ENCODE data around the gene ZNF746. TPM values are rescaled to one million over a fixed set of nuclear protein-coding genes. Genes with fewer than 3 reads are reported as not detected.
"Not testable (repeated sequence)": the region's sequence is repeated elsewhere in the genome, so short reads cannot be mapped to it uniquely, and the experiment has no call there.

Gene ZNF746
- total RNA-seq, 2 experiments from 2014 or later = 22.1 to 23.9 TPM

GRCh38 chr7:149446026-149446425 is 51.6 kb downstream of the ZNF746 start:
- DNase-seq; H3K4me3 Mint-ChIP-seq; H3K4me1 Mint-ChIP-seq; H3K9me3 Mint-ChIP-seq (ENCODE audit: low read depth); H3K27me3 Mint-ChIP-seq; ATAC-seq; CTCF ChIA-PET; H3K27ac Mint-ChIP-seq: not testable (repeated sequence)
- H3K36me3 Mint-ChIP-seq = peaks cover 25% of the 10 kb centered on the region

DNA sequence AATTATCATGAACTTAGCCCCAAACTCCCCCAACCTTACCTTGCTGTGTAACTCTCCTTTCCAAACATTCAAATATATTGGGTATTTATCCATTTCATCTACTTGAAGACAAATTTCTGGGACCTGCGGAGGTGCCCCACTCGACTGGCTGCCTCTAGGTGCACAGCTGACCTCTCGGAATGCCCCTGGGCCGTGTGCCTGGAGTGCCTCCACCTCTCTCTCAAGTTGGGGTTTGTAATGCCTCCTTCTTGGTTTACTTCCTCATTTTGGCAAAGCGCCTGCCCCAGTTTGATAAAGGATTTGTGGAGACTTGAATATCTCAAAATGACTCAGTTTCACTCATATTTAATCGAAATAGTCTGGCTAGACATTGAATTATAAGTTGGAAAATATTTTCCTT is 53.3 kb downstream of the ZNF746 start:
- peaks cover 20% of the 10 kb centered on the region for H3K36me3 Mint-ChIP-seq
- DNase-seq (no peak), ATAC-seq (no peak)
- CTCF ChIA-PET = interaction anchor here (0.6 kb wide), 1 partner anchor 15 kb away, joined by 3 read pairs; no protein-coding TSS in a partner anchor
- H3K4me1 Mint-ChIP-seq = peaks cover 15% of the 10 kb centered on the region
- H3K27me3 Mint-ChIP-seq = no peaks in the 10 kb centered on the region
- H3K27ac Mint-ChIP-seq = no peak overlapping the region
- H3K9me3 Mint-ChIP-seq (ENCODE audit: low read depth) = no peaks in the 10 kb centered on the region
- no peak overlapping the region for H3K4me3 Mint-ChIP-seq

- Mint-ChIP-seq H3K9me3 (ENCODE audit: low read depth) (no peaks in the 10 kb centered on the region), H3K4me3 (no peak overlapping the region), H3K27me3 (no peaks in the 10 kb centered on the region), H3K36me3 (peaks cover 23% of the 10 kb centered on the region), H3K4me1 (peaks cover 20% of the 10 kb centered on the region), H3K27ac (no peak overlapping the region)
- no peak for ATAC-seq
- DNase-seq = no peak
- CTCF ChIA-PET = no interaction called here
These were observed 54.1 kb downstream of the ZNF746 start for GRCh38 chr7:149443523-149443922.

DNA sequence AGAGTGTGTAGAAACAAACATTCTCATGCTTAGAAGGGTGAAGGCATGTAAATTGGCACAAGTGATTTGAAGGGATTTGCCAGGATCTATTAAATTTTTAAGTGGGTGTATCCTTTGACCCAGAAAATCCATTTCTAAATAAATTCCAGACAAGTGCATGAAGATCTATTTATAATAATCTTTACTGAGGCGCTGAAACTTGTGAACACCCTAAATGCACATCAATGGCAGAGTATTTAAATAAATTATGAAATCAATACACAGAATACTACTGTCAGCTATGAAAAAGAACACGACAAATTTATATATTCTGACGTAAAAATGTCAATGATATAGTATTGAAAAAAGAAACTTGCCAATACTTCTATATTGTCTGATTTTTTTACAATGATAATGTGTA is 54.7 kb downstream of the ZNF746 start:
- Mint-ChIP-seq H3K36me3 (peaks cover 23% of the 10 kb centered on the region), H3K4me1 (peaks cover 20% of the 10 kb centered on the region), H3K9me3 (ENCODE audit: low read depth) (no peaks in the 10 kb centered on the region), H3K27ac (no peak overlapping the region), H3K4me3 (no peak overlapping the region), H3K27me3 (no peaks in the 10 kb centered on the region)
- ATAC-seq (no peak), DNase-seq (no peak)
- CTCF ChIA-PET = no interaction called here

- Mint-ChIP-seq H3K9me3 (ENCODE audit: low read depth) (no peaks in the 10 kb centered on the region), H3K36me3 (peaks cover 24% of the 10 kb centered on the region), H3K4me3 (no peak overlapping the region), H3K4me1 (peaks cover 20% of the 10 kb centered on the region), H3K27me3 (no peaks in the 10 kb centered on the region), H3K27ac (peak overlapping the region; percentile 65)
- CTCF ChIA-PET = interaction anchor here (0.7 to 2.7 kb wide), 6 partner anchors 11 to 184 kb away, joined by 3 to 8 read pairs (median 5); partner anchors contain the start of gene ZNF777
- ATAC-seq (peak; percentile 85), DNase-seq (peak; percentile 62)
These were observed 57.4 kb downstream of the ZNF746 start for GRCh38 chr7:149440222-149440621.

GRCh38 chr7:149436358-149436757 is 61.3 kb downstream of the ZNF746 start:
- peaks cover 39% of the 10 kb centered on the region for H3K36me3 Mint-ChIP-seq
- no peak overlapping the region for H3K27ac Mint-ChIP-seq
- H3K9me3 Mint-ChIP-seq (ENCODE audit: low read depth) = no peaks in the 10 kb centered on the region
- CTCF ChIA-PET = interaction anchor here (0.8 kb wide), 1 partner anchor 9 kb away, joined by 3 read pairs; no protein-coding TSS in a partner anchor
- no peaks in the 10 kb centered on the region for H3K27me3 Mint-ChIP-seq
- no peak overlapping the region for H3K4me3 Mint-ChIP-seq
- H3K4me1 Mint-ChIP-seq = peaks cover 20% of the 10 kb centered on the region
- ATAC-seq (no peak), DNase-seq (no peak)

- H3K4me1 Mint-ChIP-seq = peaks cover 12% of the 10 kb centered on the region
- peaks cover 49% of the 10 kb centered on the region for H3K36me3 Mint-ChIP-seq
- DNase-seq (no peak), ATAC-seq (no peak)
- no peak overlapping the region for H3K4me3 Mint-ChIP-seq
- CTCF ChIA-PET = no interaction called here
- H3K27me3 Mint-ChIP-seq = no peaks in the 10 kb centered on the region
- no peak overlapping the region for H3K27ac Mint-ChIP-seq
- H3K9me3 Mint-ChIP-seq (ENCODE audit: low read depth) = no peaks in the 10 kb centered on the region
These were observed 64.5 kb downstream of the ZNF746 start for GRCh38 chr7:149433124-149433523.

GRCh38 chr7:149432121-149432691 is 65.4 kb downstream of the ZNF746 start:
- ATAC-seq = no peak
- H3K36me3 Mint-ChIP-seq = peaks cover 47% of the 10 kb centered on the region
- no peak overlapping the region for H3K4me3 Mint-ChIP-seq
- no peak overlapping the region for H3K27ac Mint-ChIP-seq
- no peak for DNase-seq
- no peaks in the 10 kb centered on the region for H3K27me3 Mint-ChIP-seq
- CTCF ChIA-PET = no interaction called here
- peaks cover 12% of the 10 kb centered on the region for H3K4me1 Mint-ChIP-seq
- no peaks in the 10 kb centered on the region for H3K9me3 Mint-ChIP-seq (ENCODE audit: low read depth)

- Mint-ChIP-seq H3K36me3 (peaks cover 45% of the 10 kb centered on the region), H3K4me3 (no peak overlapping the region), H3K9me3 (ENCODE audit: low read depth) (no peaks in the 10 kb centered on the region), H3K27ac (no peak overlapping the region), H3K4me1 (peaks cover 12% of the 10 kb centered on the region), H3K27me3 (no peaks in the 10 kb centered on the region)
- no peak for DNase-seq
- no peak for ATAC-seq
- CTCF ChIA-PET = no interaction called here
These were observed 66.0 kb downstream of the ZNF746 start for GRCh38 chr7:149431486-149432120.

DNA sequence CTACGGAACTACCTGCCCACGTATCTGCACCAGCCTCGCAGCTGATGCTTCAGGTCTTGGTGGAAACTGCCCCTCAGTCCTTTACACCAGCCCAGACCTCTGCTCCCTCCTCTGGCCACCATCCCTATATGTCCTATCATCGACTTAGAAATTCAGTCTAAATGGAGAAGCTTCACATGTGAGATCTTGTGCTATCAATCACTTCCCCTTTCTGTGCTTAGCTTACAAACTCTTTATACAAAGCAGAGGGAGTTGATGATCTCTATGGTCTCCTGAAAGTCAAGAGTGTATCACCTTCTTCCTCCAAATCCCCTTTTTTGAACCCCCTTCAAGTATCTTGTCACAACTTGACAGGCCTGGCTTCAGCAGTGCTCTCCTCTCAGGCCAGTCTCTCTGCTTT is 67.4 kb downstream of the ZNF746 start:
- H3K4me3 Mint-ChIP-seq = no peak overlapping the region
- peaks cover 12% of the 10 kb centered on the region for H3K4me1 Mint-ChIP-seq
- CTCF ChIA-PET = interaction anchor here (0.8 to 1.2 kb wide), 2 partner anchors 8 to 235 kb away, joined by 3 read pairs; no protein-coding TSS in a partner anchor
- ATAC-seq (no peak), DNase-seq (no peak)
- H3K27me3 Mint-ChIP-seq = no peaks in the 10 kb centered on the region
- no peaks in the 10 kb centered on the region for H3K9me3 Mint-ChIP-seq (ENCODE audit: low read depth)
- H3K36me3 Mint-ChIP-seq = peaks cover 42% of the 10 kb centered on the region
- H3K27ac Mint-ChIP-seq = no peak overlapping the region

GRCh38 chr7:149427893-149428292 is 69.7 kb downstream of the ZNF746 start:
- no peak overlapping the region for H3K4me3 Mint-ChIP-seq
- H3K27ac Mint-ChIP-seq = no peak overlapping the region
- H3K4me1 Mint-ChIP-seq = peaks cover 18% of the 10 kb centered on the region
- peaks cover 15% of the 10 kb centered on the region for H3K27me3 Mint-ChIP-seq
- no peak for DNase-seq
- no peak for ATAC-seq
- H3K36me3 Mint-ChIP-seq = peaks cover 30% of the 10 kb centered on the region
- H3K9me3 Mint-ChIP-seq (ENCODE audit: low read depth) = no peaks in the 10 kb centered on the region
- CTCF ChIA-PET = interaction anchor here (0.6 kb wide), 1 partner anchor 11 kb away, joined by 3 read pairs; no protein-coding TSS in a partner anchor

DNA sequence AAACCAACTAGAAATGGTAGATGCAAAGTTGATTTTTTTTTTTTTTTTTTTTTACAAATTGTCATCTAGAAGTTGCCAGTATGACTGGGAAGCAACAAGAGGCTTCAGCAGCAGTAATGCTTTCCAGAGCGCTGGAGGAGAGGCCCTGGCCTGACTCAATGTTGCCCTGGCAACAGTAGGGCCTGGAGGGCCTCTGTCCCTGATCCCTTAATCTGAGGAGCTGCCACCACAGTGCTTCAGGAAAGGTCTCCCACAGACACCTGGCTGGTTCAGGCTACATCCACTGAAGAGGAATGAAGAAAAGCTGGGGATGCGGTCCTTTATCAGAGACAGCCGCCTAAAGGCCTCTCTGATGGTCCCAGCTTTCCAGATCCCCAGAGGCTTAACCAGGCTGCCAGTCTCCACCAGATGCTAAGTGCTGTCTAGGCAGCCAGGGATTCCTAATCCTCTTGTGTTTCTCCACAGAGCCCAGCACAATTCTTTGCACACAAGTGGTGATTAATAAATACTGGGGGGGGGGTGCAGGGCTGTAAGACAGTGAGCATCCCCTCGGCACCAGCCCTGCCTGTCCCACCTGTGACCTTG is 70.4 kb downstream of the ZNF746 start:
- no peak overlapping the region for H3K4me3 Mint-ChIP-seq
- H3K36me3 Mint-ChIP-seq = peaks cover 23% of the 10 kb centered on the region
- H3K27me3 Mint-ChIP-seq = peaks cover 15% of the 10 kb centered on the region
- ATAC-seq (no peak), DNase-seq (no peak)
- peaks cover 18% of the 10 kb centered on the region for H3K4me1 Mint-ChIP-seq
- H3K9me3 Mint-ChIP-seq (ENCODE audit: low read depth) = no peaks in the 10 kb centered on the region
- CTCF ChIA-PET = interaction anchor here (0.6 to 0.8 kb wide), 2 partner anchors 10 kb away, joined by 3 read pairs; no protein-coding TSS in a partner anchor
- no peak overlapping the region for H3K27ac Mint-ChIP-seq

- DNase-seq (no peak), ATAC-seq (no peak)
- Mint-ChIP-seq H3K27ac (no peak overlapping the region), H3K27me3 (peaks cover 15% of the 10 kb centered on the region), H3K36me3 (no peaks in the 10 kb centered on the region), H3K4me3 (peak overlapping the region; percentile 33), H3K9me3 (ENCODE audit: low read depth) (no peaks in the 10 kb centered on the region), H3K4me1 (peaks cover 13% of the 10 kb centered on the region)
- CTCF ChIA-PET = interaction anchor here (1.1 to 3.2 kb wide), 10 partner anchors 28 to 237 kb away, joined by 3 to 27 read pairs (median 5); partner anchors contain the start of genes ZNF777 and ZNF783
These were observed 74.0 kb downstream of the ZNF746 start for GRCh38 chr7:149423449-149424110.
